ENCODE data around the gene RACGAP1. TPM values are rescaled to one million over a fixed set of nuclear protein-coding genes. Genes with fewer than 3 reads are reported as not detected.
"Not testable (repeated sequence)": the region's sequence is repeated elsewhere in the genome, so short reads cannot be mapped to it uniquely, and the experiment has no call there.

The RACGAP1 gene
- total RNA-seq, 1 experiment from 2014 or later = 213 TPM

- in situ Hi-C loops (cut with HindIII; ENCODE audit: low pct_unique_long_range_greater_than_20kb, low sequenced_read_pairs) = no loop called here
- no peak for DNase-seq (ENCODE audit: low read depth)
Observed at GRCh38 chr12:50016501-50017475, 8.5 kb downstream of the RACGAP1 start.

- in situ Hi-C loops (cut with HindIII; ENCODE audit: low pct_unique_long_range_greater_than_20kb, low sequenced_read_pairs) = no loop called here
- DNase-seq (ENCODE audit: low read depth) = no peak
Observed at GRCh38 chr12:50014342-50014741, 11.0 kb downstream of the RACGAP1 start.

- in situ Hi-C loops (cut with HindIII; ENCODE audit: low pct_unique_long_range_greater_than_20kb, low sequenced_read_pairs) = no loop called here
- no peak for DNase-seq (ENCODE audit: low read depth)
Observed at GRCh38 chr12:50013361-50014147, 11.7 kb downstream of the RACGAP1 start.

- peak; percentile 45 for DNase-seq (ENCODE audit: low read depth)
- in situ Hi-C loops (cut with HindIII; ENCODE audit: low pct_unique_long_range_greater_than_20kb, low sequenced_read_pairs) = no loop called here
Observed at GRCh38 chr12:50006754-50007442, 18.4 kb downstream of the RACGAP1 start.

GRCh38 chr12:50006280-50006679, 19.0 kb downstream of the RACGAP1 start:
- DNase-seq (ENCODE audit: low read depth) = no peak
- in situ Hi-C loops (cut with HindIII; ENCODE audit: low pct_unique_long_range_greater_than_20kb, low sequenced_read_pairs) = no loop called here

GRCh38 chr12:50005175-50005574, 20.1 kb downstream of the RACGAP1 start:
- DNase-seq (ENCODE audit: low read depth) = no peak
- in situ Hi-C loops (cut with HindIII; ENCODE audit: low pct_unique_long_range_greater_than_20kb, low sequenced_read_pairs) = no loop called here

GRCh38 chr12:50004696-50005095, 20.6 kb downstream of the RACGAP1 start:
- DNase-seq (ENCODE audit: low read depth) = no peak
- in situ Hi-C loops (cut with HindIII; ENCODE audit: low pct_unique_long_range_greater_than_20kb, low sequenced_read_pairs) = no loop called here

GRCh38 chr12:50003595-50003994, 21.7 kb downstream of the RACGAP1 start:
- in situ Hi-C loops (cut with HindIII; ENCODE audit: low pct_unique_long_range_greater_than_20kb, low sequenced_read_pairs) = no loop called here
- no peak for DNase-seq (ENCODE audit: low read depth)

- in situ Hi-C loops (cut with HindIII; ENCODE audit: low pct_unique_long_range_greater_than_20kb, low sequenced_read_pairs) = no loop called here
- DNase-seq (ENCODE audit: low read depth) = no peak
Observed at GRCh38 chr12:49998453-49998852, 26.8 kb downstream of the RACGAP1 start.

GRCh38 chr12:49990273-49990672, 35.0 kb downstream of the RACGAP1 start:
- in situ Hi-C loops (cut with HindIII; ENCODE audit: low pct_unique_long_range_greater_than_20kb, low sequenced_read_pairs) = no loop called here
- no peak for DNase-seq (ENCODE audit: low read depth)

- DNase-seq (ENCODE audit: low read depth); in situ Hi-C loops (cut with HindIII; ENCODE audit: low pct_unique_long_range_greater_than_20kb, low sequenced_read_pairs): not testable (repeated sequence)
Observed at GRCh38 chr12:49989400-49989799, 35.9 kb downstream of the RACGAP1 start.

GRCh38 chr12:49987625-49988303, 37.5 kb downstream of the RACGAP1 start:
- in situ Hi-C loops (cut with HindIII; ENCODE audit: low pct_unique_long_range_greater_than_20kb, low sequenced_read_pairs) = no loop called here
- no peak for DNase-seq (ENCODE audit: low read depth)

- in situ Hi-C loops (cut with HindIII; ENCODE audit: low pct_unique_long_range_greater_than_20kb, low sequenced_read_pairs); DNase-seq (ENCODE audit: low read depth): not testable (repeated sequence)
Observed at GRCh38 chr12:49986476-49986875, 38.8 kb downstream of the RACGAP1 start.

- DNase-seq (ENCODE audit: low read depth) = no peak
- in situ Hi-C loops (cut with HindIII; ENCODE audit: low pct_unique_long_range_greater_than_20kb, low sequenced_read_pairs) = no loop called here
Observed at GRCh38 chr12:49985981-49986380, 39.3 kb downstream of the RACGAP1 start.

- no peak for DNase-seq (ENCODE audit: low read depth)
- in situ Hi-C loops (cut with HindIII; ENCODE audit: low pct_unique_long_range_greater_than_20kb, low sequenced_read_pairs) = no loop called here
Observed at GRCh38 chr12:49984476-49985359, 40.6 kb downstream of the RACGAP1 start.

- DNase-seq (ENCODE audit: low read depth) = no peak
- in situ Hi-C loops (cut with HindIII; ENCODE audit: low pct_unique_long_range_greater_than_20kb, low sequenced_read_pairs) = no loop called here
Observed at GRCh38 chr12:49983892-49984291, 41.4 kb downstream of the RACGAP1 start.
